DOHH2 (cell line): Measurements from ENCODE around the gene MAP3K4.

Experiments
- H3F3A ChIP-seq: fragments of 200-600 bp; sonication (generic), shearing (Covaris generic); 2 replicates; pipeline ENCODE4 v1.6.0; 2016; ENCODE audit warnings: antibody characterized with exemption, mild to moderate bottlenecking; ENCODE audit not compliant: control insufficient read depth, insufficient read depth
- H3K27ac ChIP-seq: fragments of 200-600 bp; sonication (generic); 2 replicates; pipeline ENCODE4 v1.5.1; 2014; ENCODE audit warnings: low read depth, mild to moderate bottlenecking, low read length, moderate library complexity
- H3K27me3 ChIP-seq: fragments of 200-600 bp; sonication (generic); 2 replicates; pipeline ENCODE4 v1.6.1; 2014; ENCODE audit warnings: mild to moderate bottlenecking, low read length, mixed read lengths; ENCODE audit not compliant: control insufficient read depth
- H3K36me3 ChIP-seq: fragments of 200-600 bp; sonication (generic); 2 replicates; pipeline ENCODE4 v1.6.1; 2014; ENCODE audit warnings: mild to moderate bottlenecking, low read length, moderate library complexity, mixed read lengths; ENCODE audit not compliant: control insufficient read depth
- H3K4me1 ChIP-seq: fragments of 200-600 bp; sonication (generic); 2 replicates; pipeline ENCODE4 v1.6.1; 2014; ENCODE audit warnings: mild to moderate bottlenecking, low read length, mixed read lengths; ENCODE audit not compliant: control insufficient read depth
- H3K4me2 ChIP-seq: fragments of 200-600 bp; sonication (generic); 2 replicates; pipeline ENCODE4 v1.6.0; 2014; ENCODE audit warnings: mild to moderate bottlenecking, low read length, moderate library complexity
- H3K4me3 ChIP-seq: fragments of 200-600 bp; sonication (generic); 2 replicates; pipeline ENCODE4 v1.5.1; 2014; ENCODE audit warnings: mild to moderate bottlenecking, low read length, mixed read lengths
- H3K79me2 ChIP-seq: fragments of 200-600 bp; sonication (generic); 2 replicates; pipeline ENCODE4 v1.6.1; 2014; ENCODE audit warnings: mild to moderate bottlenecking, low read length, mixed read lengths; ENCODE audit not compliant: control insufficient read depth
- H3K9me2 ChIP-seq: fragments of 200-600 bp; sonication (generic); replicated peaks from 2 replicates; pipeline ENCODE4 v1.6.1; 2014; ENCODE audit warnings: mild to moderate bottlenecking, low read length, mixed read lengths; ENCODE audit not compliant: control insufficient read depth
- H3K9me3 ChIP-seq: fragments of 200-600 bp; sonication (generic); 2 replicates; pipeline ENCODE4 v1.6.1; 2014; ENCODE audit warnings: antibody characterized with exemption, low read length, mixed read lengths; ENCODE audit not compliant: control insufficient read depth, insufficient read depth
- H4K20me1 ChIP-seq: fragments of 200-600 bp; sonication (generic); 2 replicates; pipeline ENCODE4 v1.6.0; 2014; ENCODE audit warnings: low read depth, mild to moderate bottlenecking, antibody characterized with exemption, low read length, moderate library complexity; ENCODE audit not compliant: control insufficient read depth, insufficient read depth
- EZH2phosphoT487 ChIP-seq: fragments of 200-600 bp; sonication (generic); IDR thresholded peaks from 2 replicates; pipeline ENCODE4 v1.6.1; 2017; ENCODE audit warnings: borderline replicate concordance, mild to moderate bottlenecking, antibody characterized with exemption, low read length, moderate library complexity, mixed read lengths
- TF ChIP-seq, protein P1 (sequence below): fragments of 200-600 bp; sonication (generic); IDR thresholded peaks from one replicate; pipeline ENCODE4 v1.5.1; 2014; ENCODE audit warnings: antibody characterized with exemption, mild to moderate bottlenecking, low read depth, low read length; ENCODE audit not compliant: poor library complexity, severe bottlenecking

Gene MAP3K4

DNA sequence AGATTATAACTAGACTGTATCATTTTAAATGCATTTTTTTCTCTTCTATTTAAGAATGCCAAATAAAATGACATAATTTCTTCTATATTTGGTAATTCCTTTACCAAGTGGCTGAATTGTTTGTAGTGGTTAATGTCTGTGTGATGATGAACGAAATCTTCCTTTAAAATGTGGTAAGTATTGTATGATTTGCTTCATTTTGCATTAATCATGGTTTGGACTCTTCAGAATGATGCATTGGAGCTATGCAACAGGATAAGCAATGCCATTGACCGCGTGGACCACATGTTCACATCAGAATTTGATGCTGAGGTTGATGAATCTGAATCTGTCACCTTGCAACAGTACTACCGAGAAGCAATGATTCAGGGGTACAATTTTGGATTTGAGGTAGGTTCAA lies 99.6 kb downstream of the MAP3K4 start:
- H3K9me3 ChIP-seq: no peaks in the 10 kb centered on the region
- no peaks in the 10 kb centered on the region for H3K4me1 ChIP-seq
- no peaks in the 10 kb centered on the region for H3K79me2 ChIP-seq
- no peaks in the 10 kb centered on the region for H3K27me3 ChIP-seq
- H3K4me3 ChIP-seq: no peak overlapping the region
- no peak overlapping the region for H3K4me2 ChIP-seq
- TF ChIP-seq EZH2phosphoT487: no peak
- TF ChIP-seq, protein P1, sequence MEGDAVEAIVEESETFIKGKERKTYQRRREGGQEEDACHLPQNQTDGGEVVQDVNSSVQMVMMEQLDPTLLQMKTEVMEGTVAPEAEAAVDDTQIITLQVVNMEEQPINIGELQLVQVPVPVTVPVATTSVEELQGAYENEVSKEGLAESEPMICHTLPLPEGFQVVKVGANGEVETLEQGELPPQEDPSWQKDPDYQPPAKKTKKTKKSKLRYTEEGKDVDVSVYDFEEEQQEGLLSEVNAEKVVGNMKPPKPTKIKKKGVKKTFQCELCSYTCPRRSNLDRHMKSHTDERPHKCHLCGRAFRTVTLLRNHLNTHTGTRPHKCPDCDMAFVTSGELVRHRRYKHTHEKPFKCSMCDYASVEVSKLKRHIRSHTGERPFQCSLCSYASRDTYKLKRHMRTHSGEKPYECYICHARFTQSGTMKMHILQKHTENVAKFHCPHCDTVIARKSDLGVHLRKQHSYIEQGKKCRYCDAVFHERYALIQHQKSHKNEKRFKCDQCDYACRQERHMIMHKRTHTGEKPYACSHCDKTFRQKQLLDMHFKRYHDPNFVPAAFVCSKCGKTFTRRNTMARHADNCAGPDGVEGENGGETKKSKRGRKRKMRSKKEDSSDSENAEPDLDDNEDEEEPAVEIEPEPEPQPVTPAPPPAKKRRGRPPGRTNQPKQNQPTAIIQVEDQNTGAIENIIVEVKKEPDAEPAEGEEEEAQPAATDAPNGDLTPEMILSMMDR: no peak
- H3K9me2 ChIP-seq: no peaks in the 10 kb centered on the region
- H3F3A ChIP-seq: no peaks in the 10 kb centered on the region
- H4K20me1 ChIP-seq: no peaks in the 10 kb centered on the region
- no peak overlapping the region for H3K27ac ChIP-seq
- peaks cover 86% of the 10 kb centered on the region for H3K36me3 ChIP-seq

- H3K79me2 ChIP-seq: no peaks in the 10 kb centered on the region
- H3K4me3 ChIP-seq: no peak overlapping the region
- H3K27me3 ChIP-seq: no peaks in the 10 kb centered on the region
- H3K36me3 ChIP-seq: peaks cover 81% of the 10 kb centered on the region
- H3K4me2 ChIP-seq: no peak overlapping the region
- no peaks in the 10 kb centered on the region for H3K9me3 ChIP-seq
- H3K4me1 ChIP-seq: no peaks in the 10 kb centered on the region
- TF ChIP-seq EZH2phosphoT487: no peak
- no peaks in the 10 kb centered on the region for H3F3A ChIP-seq
- no peaks in the 10 kb centered on the region for H3K9me2 ChIP-seq
- H4K20me1 ChIP-seq: no peaks in the 10 kb centered on the region
- H3K27ac ChIP-seq: no peak overlapping the region
These were observed 100.6 kb downstream of the MAP3K4 start for GRCh38 chr6:161091972-161092701.

GRCh38 chr6:161094955-161095354 lies 103.4 kb downstream of the MAP3K4 start:
- H3K4me2 ChIP-seq: no peak overlapping the region
- no peaks in the 10 kb centered on the region for H3K79me2 ChIP-seq
- no peak overlapping the region for H3K27ac ChIP-seq
- H4K20me1 ChIP-seq: no peaks in the 10 kb centered on the region
- H3K9me2 ChIP-seq: no peaks in the 10 kb centered on the region
- no peaks in the 10 kb centered on the region for H3K27me3 ChIP-seq
- TF ChIP-seq, protein P1: no peak
- TF ChIP-seq EZH2phosphoT487: no peak
- H3K4me1 ChIP-seq: no peaks in the 10 kb centered on the region
- no peak overlapping the region for H3K4me3 ChIP-seq
- no peaks in the 10 kb centered on the region for H3K9me3 ChIP-seq
- peaks cover 71% of the 10 kb centered on the region for H3K36me3 ChIP-seq
- H3F3A ChIP-seq: no peaks in the 10 kb centered on the region

DNA sequence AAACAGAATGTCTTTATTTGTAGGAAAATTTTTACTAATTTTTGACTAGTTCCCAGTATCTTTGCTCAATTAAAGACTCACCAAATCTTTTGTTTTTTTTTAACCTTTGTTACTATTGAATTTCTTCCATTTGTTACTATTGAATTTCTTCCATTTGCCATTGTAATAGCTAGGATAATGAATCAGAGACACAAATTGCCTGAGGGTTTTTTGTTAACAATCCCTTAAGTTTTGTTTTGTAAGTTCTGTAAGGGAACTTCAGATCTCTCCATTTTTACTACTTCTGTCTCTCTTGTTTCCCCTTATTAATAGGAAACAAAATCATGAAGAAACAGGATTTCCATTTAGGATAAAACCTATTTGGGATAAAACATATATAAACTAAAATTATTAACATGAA lies 104.3 kb downstream of the MAP3K4 start:
- no peaks in the 10 kb centered on the region for H3F3A ChIP-seq
- no peaks in the 10 kb centered on the region for H3K79me2 ChIP-seq
- H3K4me2 ChIP-seq: no peak overlapping the region
- H3K4me3 ChIP-seq: no peak overlapping the region
- no peak overlapping the region for H3K27ac ChIP-seq
- no peaks in the 10 kb centered on the region for H3K4me1 ChIP-seq
- peaks cover 73% of the 10 kb centered on the region for H3K36me3 ChIP-seq
- no peaks in the 10 kb centered on the region for H4K20me1 ChIP-seq
- H3K9me3 ChIP-seq: no peaks in the 10 kb centered on the region
- TF ChIP-seq, protein P1: no peak
- no peak for TF ChIP-seq EZH2phosphoT487
- H3K9me2 ChIP-seq: no peaks in the 10 kb centered on the region
- no peaks in the 10 kb centered on the region for H3K27me3 ChIP-seq
